Measurements from ENCODE around the gene ATP6V1D.

DNA sequence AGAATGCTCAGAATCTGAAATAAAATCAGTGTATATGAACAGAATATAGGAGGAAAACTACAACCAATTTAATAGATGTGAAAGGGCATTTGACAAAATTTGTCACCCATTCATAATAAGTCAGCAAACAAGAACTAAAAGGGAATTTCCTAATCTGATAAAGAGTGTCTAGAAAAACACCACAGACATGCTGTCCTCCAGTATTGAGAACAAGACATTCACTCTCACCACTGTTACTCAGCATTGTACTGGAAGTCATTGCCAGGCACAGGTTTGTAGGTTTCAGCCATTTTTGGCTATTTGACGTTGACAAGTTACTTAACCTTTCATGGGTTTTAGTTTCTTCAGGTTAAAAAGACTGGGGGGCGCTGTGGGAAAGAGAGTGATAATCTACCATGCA is 13.7 kb upstream of the ATP6V1D start:
- TF ChIP-seq, protein P1, sequence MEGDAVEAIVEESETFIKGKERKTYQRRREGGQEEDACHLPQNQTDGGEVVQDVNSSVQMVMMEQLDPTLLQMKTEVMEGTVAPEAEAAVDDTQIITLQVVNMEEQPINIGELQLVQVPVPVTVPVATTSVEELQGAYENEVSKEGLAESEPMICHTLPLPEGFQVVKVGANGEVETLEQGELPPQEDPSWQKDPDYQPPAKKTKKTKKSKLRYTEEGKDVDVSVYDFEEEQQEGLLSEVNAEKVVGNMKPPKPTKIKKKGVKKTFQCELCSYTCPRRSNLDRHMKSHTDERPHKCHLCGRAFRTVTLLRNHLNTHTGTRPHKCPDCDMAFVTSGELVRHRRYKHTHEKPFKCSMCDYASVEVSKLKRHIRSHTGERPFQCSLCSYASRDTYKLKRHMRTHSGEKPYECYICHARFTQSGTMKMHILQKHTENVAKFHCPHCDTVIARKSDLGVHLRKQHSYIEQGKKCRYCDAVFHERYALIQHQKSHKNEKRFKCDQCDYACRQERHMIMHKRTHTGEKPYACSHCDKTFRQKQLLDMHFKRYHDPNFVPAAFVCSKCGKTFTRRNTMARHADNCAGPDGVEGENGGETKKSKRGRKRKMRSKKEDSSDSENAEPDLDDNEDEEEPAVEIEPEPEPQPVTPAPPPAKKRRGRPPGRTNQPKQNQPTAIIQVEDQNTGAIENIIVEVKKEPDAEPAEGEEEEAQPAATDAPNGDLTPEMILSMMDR (IDR thresholded peaks at IDR 0.05; ENCODE audit: insufficient read depth, low read depth, low read length), result no peak
- no peak for TF ChIP-seq EZH2 (IDR thresholded peaks at IDR 0.05; ENCODE audit: insufficient read depth, low read length)
